HG03520 (cell line): ENCODE results near the gene YARS1.

Experiments used
- ATAC-seq: cut with Tn5 transposase; IDR thresholded peaks from one replicate; pipeline ENCODE4 v1.9.1; 2021; ENCODE audit warnings: mild to moderate bottlenecking, moderate library complexity; ENCODE audit not compliant: unreplicated experiment

Gene YARS1

GRCh38 chr1:32748926-32749325 is 68.2 kb downstream of the YARS1 start:
- ATAC-seq: no peak

DNA sequence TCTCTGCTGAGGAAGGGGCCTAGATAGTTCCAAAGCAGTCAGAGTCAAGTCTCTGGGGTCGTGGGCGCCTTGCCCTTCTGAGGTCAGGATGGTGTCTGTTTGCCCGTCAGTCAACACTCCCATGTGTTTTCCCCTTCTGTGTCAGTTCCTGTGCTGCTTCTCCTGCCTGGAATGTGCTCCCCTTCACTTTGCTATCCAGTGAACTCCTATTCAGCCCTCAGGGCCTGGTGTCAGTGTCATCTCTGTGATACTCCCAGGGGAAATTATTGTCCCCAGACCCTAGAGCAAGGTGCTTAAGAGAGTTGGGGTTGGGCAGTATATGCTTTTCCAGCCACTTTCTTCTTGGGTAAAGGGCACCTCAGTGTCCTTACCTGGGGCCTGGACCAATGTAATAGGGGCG is 68.8 kb downstream of the YARS1 start:
- ATAC-seq: no peak

DNA sequence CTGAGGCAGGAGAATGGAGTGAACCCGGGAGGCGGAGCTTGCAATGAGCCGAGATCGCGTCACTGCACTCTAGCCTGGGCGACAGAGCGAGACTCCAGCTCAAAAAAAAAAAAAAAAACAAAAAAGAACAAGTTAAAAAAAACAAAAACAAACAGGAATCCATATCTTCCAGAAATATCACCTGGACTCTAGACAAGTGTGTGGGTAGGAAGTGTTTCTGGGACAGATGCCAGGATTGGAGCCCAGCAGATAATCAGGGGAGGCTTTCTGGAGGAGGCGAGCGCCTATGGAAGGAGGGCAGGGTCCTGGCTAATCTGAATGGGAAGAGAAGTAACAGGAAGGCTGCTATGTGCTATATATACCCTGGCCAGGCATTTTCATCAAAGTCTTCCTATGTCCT is 71.0 kb downstream of the YARS1 start:
- no peak for ATAC-seq

DNA sequence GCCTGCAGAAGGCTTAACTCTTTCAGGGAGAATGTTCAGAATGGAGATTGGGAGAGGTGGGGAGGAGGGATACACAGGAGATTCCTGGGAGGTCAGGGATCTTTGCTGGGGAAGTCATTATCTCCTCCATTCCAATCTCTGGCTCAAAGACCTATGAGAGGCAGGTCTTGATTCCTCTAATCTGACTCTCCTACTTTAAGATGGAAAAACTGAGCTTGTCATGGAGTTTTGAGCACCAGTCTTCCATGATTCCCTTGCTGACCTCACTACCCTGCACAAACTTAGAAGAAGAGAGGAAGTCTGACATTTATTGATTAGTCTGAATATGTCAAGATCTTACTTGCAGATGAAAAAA is 73.1 kb downstream of the YARS1 start:
- no peak for ATAC-seq

DNA sequence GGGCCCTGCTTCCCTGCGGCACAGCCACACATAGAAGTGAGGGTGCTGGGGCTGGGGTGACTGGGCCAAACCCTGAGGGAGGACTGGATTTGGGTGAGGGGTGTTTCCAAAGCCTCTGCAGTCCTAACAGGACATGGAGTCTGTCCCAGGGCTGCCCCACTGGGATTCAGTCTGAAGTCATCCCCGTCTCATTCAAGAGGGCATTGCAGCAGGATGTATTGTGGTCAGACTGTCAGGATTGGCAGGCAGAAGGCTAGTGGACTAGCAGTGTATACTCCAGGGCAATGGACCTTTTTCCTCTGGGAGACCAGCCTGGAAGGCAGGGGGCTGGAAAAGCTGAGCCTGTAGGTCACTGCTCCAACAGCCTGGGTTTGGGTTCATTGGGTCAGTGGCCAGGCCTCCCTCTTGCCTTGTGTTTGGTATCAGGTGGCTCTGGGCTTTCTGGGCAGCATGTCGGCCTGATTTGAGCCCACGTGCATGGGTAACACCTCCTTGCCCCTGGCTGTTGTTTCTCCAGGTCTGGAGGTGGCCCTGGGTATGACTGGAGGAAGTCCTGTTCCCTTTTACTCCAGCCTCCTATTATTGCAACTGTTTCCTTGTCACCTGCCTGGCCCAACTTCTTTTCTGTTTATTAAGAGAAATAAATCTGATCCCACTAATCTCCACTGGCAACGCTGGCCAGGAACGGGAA is 73.6 kb downstream of the YARS1 start:
- no peak for ATAC-seq

GRCh38 chr1:32742956-32743355 is 74.2 kb downstream of the YARS1 start:
- no peak for ATAC-seq

DNA sequence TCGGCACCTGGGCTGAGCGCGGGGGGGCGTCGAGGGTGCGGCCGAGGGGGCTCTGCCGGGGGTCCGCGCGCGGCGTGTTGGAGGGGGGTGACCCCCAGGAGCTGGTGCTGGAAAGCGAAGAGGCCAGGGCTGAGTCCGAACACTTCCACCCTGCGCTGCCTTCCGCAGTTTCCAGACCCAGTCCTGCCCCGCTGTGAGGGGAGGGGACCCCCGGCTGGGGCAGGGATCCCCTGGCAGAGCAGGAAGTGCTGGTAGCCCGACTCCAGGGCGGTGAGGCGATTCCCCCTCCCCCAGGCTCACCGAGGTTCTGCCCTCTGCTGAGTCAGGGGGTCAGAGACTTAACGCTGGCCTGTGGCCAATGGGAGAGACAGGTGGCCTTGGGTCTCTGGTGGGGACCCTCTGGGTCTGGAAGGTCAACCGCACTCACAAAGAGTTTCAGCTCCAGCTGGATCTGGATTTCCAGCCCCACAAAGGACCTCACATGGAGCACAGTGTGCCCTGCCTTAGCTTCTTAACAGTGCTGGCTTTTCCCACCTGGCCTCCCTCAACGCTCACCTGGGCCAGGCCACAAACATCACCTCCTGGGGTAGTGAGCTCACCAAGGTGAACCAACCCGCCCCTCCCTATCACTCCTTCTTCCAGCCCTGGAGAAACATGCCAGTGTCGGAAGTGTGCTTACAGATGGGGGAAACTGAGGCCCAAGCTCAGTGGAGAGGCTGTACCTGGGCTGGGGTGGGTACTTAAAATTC is 74.8 kb downstream of the YARS1 start:
- no peak for ATAC-seq

- no peak for ATAC-seq
These were observed 75.6 kb downstream of the YARS1 start for GRCh38 chr1:32741413-32742198.

DNA sequence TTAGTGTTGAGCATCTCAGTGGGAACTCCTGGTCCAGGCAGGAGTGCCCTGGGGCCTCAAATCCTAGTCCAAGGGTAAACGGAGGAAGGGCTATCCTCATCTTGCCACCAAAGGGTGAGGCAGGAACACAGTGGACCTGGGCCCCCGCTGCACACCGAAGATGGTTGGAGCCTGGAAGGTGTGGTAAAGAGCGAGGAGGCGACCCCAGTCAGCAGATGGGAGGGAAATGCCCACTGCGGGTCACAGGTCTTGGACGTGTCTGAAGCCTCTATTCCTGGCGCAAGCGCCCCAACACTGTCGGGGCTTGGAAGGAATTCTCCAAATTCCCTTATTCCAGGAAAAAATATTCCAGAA is 76.1 kb downstream of the YARS1 start:
- no peak for ATAC-seq

- no peak for ATAC-seq
These were observed 80.1 kb downstream of the YARS1 start for GRCh38 chr1:32736812-32737791.

DNA sequence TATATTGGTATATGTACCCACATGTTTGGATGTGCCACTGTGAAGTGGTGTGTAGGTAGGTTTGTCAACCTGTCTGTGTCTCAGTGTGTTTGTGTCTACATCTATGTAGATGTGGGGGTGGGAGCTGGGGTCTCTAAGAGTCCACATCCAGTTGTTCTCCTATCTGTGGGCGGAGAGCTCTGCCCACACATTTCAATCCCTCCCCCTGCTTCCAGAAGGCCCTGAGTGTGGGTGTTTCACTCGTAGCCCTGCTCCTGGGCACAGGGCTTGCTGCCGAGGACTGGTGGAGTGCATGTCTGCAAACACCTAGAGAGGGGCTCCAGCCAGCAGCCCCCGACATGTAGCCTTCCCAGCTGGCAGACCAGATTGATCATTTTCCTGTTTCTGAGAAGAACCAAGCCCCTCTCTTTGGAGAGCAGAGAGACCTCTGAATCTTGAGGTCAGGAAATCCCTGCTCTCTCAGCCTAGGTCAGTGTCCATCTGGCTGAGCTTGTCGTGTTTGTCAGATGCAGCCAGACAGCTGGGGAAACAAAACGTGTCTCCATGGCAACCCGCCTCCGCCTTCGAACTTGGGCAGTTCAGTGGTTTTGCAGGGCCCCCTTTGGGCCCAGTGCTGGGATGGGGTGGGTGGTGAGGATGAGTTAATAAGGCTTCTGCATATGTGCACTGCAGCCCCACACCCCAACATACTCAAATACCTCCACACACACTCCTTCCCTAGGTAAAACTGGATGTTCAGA is 83.4 kb downstream of the YARS1 start:
- no peak for ATAC-seq

DNA sequence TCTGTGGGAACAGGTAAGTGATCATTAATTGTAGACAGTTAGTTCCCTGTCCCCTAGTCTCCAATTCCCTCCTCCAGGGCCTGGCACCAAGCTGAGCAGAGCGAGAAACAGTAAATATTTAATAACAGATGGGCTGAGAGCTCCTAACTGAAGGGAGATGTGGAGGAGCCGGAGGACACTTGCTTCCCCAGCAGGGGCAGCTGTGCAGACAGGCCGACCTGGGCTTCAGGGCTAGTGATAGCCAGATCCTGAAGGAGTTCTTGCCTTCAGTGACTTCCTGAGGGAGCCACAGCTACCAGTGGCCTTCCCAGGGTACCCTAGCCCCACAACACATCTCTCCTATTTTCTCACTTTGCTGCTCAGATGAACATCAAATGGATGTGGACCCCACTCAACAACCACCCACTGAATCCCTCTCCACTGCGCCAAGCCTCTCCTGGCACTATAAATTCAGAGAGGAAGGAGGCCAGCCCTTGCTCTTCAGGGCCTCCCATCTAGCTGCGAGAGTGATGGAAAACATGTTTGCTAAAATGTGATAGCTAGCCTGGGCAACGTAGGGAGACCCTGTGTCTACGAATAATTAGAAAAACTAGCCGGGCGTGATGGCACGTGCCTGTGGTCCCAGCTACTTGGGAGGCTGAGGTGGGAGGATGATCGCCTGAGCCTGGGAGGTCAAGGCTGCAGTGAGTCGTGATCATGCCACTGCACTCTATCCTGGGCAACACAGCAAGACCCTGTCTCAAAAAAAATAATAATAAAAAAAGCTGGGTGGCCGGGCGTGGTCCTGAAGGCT is 87.7 kb downstream of the YARS1 start:
- no peak for ATAC-seq

DNA sequence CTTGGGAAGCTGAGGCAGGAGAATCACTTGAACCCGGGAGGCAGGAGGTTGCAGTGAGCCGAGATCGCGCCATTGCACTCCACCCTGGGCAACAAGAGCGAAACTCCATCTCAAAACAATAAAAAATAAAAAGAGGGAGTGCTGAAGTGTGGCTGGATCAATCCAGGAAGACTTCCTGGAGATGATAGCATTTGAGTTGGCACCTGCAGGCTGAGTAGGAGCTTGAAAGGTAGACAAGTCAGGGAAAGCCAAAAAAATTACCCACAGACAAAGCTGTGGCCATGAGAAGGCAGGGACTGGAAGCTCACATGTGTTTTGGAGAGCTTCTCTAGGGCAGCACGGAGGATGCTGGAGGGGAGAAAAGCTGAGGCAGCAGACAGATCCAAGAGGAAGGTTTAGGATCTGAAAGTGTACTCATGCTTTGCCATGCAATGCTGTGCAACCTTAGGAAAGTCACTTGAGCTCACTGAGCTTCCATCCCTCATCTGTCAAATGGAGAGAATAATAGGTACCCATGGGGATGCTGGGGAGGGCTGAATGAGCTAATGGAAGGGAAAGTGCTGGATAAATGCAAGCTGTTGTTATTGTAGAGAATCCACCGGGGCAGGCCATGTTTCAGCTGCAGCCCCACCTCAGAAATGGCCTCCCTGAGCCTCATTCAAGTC is 88.6 kb downstream of the YARS1 start:
- no peak for ATAC-seq

GRCh38 chr1:32727876-32728275 is 89.3 kb downstream of the YARS1 start:
- no peak for ATAC-seq

DNA sequence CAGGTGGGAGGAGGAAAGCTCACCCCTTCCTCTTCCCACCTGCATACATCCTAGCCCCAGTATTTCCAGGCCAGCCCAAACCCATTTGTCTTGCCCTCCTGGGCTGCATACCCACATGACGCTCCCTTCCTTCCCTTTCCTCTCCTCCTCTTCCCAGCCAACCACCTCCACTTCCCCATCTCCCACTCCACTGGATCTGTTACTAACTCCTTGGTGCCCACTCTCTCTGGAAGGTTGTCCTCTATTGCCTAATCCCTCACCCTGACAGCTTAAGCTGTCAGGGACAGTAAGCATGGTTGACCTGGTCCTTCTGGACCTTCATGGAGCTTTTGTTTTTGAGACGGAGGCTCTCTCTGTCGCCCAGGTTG is 91.6 kb downstream of the YARS1 start:
- ATAC-seq: no peak
